K562 (cell line): Measurements from ENCODE around the gene HOXA9. TPM values are rescaled to one million over a fixed set of nuclear protein-coding genes. Genes with fewer than 3 reads are reported as not detected.

Source experiments
- ATAC-seq: fragments of 200-7000 bp; cut with Tn5 transposase; 3 replicates; pipeline ENCODE4 v1.9.1; 2020; ENCODE audit warnings: moderate library complexity
- BruUV-seq: library from RNA; stranded (reverse); fragments of 400-500 nt; replicated peaks from 2 replicates; lab custom pipeline; 2021; lab: Mats Ljungman, UMichigan
- CTCF ChIA-PET: fragments of 300-600 bp; formaldehyde crosslinking; extraction: SDS; loops from one replicate; lab custom pipeline; 2021; ENCODE audit warnings: low intra/inter-chr PET ratio; lab: Yijun Ruan, JAX
- POLR2A ChIA-PET: fragments of 300-600, 350-650 bp; sonication (Branson Sonifier 250); formaldehyde crosslinking; extraction: SDS; loops from one replicate; lab custom pipeline; 2021; ENCODE audit warnings: antibody characterized with exemption, inconsistent platforms; lab: Yijun Ruan, JAX
- DNase-seq, 4 experiments: peaks; one replicate each; pipeline versions ENCODE4 v3.0.0 to v3.0.0-alpha.2; 2011 to 2018; ENCODE audit warnings: low spot score in 3 of 4, mixed read lengths in 3 of 4; ENCODE audit errors: extremely low read depth in 1 of 4
- FAIRE-seq: peaks from 2 replicates; lab custom pipeline; 2011; peaks lifted over from hg19 to GRCh38; lab: Jason Lieb, UNC
- H2AFZ ChIP-seq: 2 replicates; pipeline ENCODE4 v1.6.0; 2011; ENCODE audit warnings: low read depth, low read length, control low read depth, inconsistent platforms
- H3K27ac ChIP-seq: fragments of 200-600 bp; 3 replicates; pipeline ENCODE4 v1.8.0; 2011; ENCODE audit warnings: low read depth, mild to moderate bottlenecking, control low read depth, inconsistent platforms, low read length, moderate library complexity, mixed read lengths; ENCODE audit errors: extremely low read depth
- H3K27me3 ChIP-seq, 2 experiments: fragments of 300-600 bp in 1 of 2; 2 replicates in 1 of 2; 3 replicates in 1 of 2; pipeline versions ENCODE4 v1.6.0 to v1.8.0; 2011; ENCODE audit warnings: inconsistent platforms in 2 of 2, low read length in 2 of 2, mild to moderate bottlenecking in 1 of 2, mixed read lengths in 1 of 2, moderate library complexity in 1 of 2; ENCODE audit not compliant: control insufficient read depth in 2 of 2, insufficient read depth in 2 of 2
- H3K36me3 ChIP-seq: fragments of 300-600 bp; 3 replicates; pipeline ENCODE4 v1.8.0; 2011; ENCODE audit warnings: mild to moderate bottlenecking, low read length, inconsistent platforms; ENCODE audit not compliant: control insufficient read depth, insufficient read depth
- H3K4me1 ChIP-seq, 2 experiments: fragments of 200-600 bp in 1 of 2; replicated peaks in 1 of 2; 2 replicates in 1 of 2; 3 replicates in 1 of 2; pipeline versions ENCODE4 v1.5.1 to v1.8.0; 2011; ENCODE audit warnings: inconsistent platforms in 2 of 2, low read length in 2 of 2, mild to moderate bottlenecking in 1 of 2, mixed read lengths in 1 of 2, moderate library complexity in 1 of 2; ENCODE audit not compliant: control insufficient read depth in 2 of 2, insufficient read depth in 2 of 2
- H3K4me2 ChIP-seq: 2 replicates; pipeline ENCODE4 v1.6.1; 2011; ENCODE audit warnings: low read length, control low read depth, inconsistent platforms, mixed read lengths; ENCODE audit not compliant: insufficient read depth
- H3K4me3 ChIP-seq: fragments of 200-600 bp; sonication (generic), shearing (Covaris generic); 2 replicates; pipeline ENCODE4 v1.5.1; 2016; ENCODE audit warnings: control low read depth, inconsistent platforms
- H3K79me2 ChIP-seq: fragments of 200-600 bp; 3 replicates; pipeline ENCODE4 v1.8.0; 2011; ENCODE audit warnings: low read length, inconsistent platforms; ENCODE audit not compliant: control insufficient read depth, insufficient read depth
- H3K9ac ChIP-seq, 2 experiments: 2 replicates each; pipeline versions ENCODE4 v1.6.0 to v1.6.1; 2011; ENCODE audit warnings: low read depth in 2 of 2, low read length in 2 of 2, control low read depth in 1 of 2, inconsistent platforms in 1 of 2, mild to moderate bottlenecking in 1 of 2, mixed read lengths in 1 of 2; ENCODE audit not compliant: insufficient read depth in 1 of 2
- H3K9me1 ChIP-seq: one replicate; pipeline ENCODE4 v1.6.0; 2011; ENCODE audit warnings: inconsistent platforms, mild to moderate bottlenecking, low read length, moderate library complexity; ENCODE audit not compliant: control insufficient read depth, insufficient read depth
- H3K9me3 ChIP-seq: replicated peaks from 2 replicates; pipeline ENCODE4 v1.5.1; 2011; ENCODE audit warnings: low read depth, low read length, inconsistent platforms; ENCODE audit not compliant: control insufficient read depth, insufficient read depth
- H4K20me1 ChIP-seq: replicated peaks from 2 replicates; pipeline ENCODE4 v1.6.1; 2011; ENCODE audit warnings: low read length, inconsistent platforms, mixed read lengths; ENCODE audit not compliant: control insufficient read depth, insufficient read depth
- ADNP ChIP-seq: fragments of 200-800 bp; sonication (Bioruptor generic); IDR thresholded peaks from 2 replicates; pipeline ENCODE4 v1.6.1; 2016; ENCODE audit warnings: missing genetic modification characterization, missing compliant biosample characterization
- CREM ChIP-seq: IDR thresholded peaks from 2 replicates; pipeline ENCODE4 v1.6.1; 2014; ENCODE audit warnings: antibody characterized with exemption, low read depth
- CXXC5 ChIP-seq: fragments of 250-450 bp; sonication (Bioruptor Pico); IDR thresholded peaks from 2 replicates; pipeline ENCODE4 v1.8.0; 2022; ENCODE audit warnings: inconsistent platforms, mild to moderate bottlenecking, moderate library complexity
- HNRNPLL ChIP-seq: fragments of 200-400 bp; formaldehyde crosslinking; IDR thresholded peaks from 2 replicates; pipeline ENCODE4 v1.6.1; 2017; ENCODE audit warnings: low read length, low read depth, mild to moderate bottlenecking; ENCODE audit not compliant: poor library complexity, severe bottlenecking
- MAZ ChIP-seq, 2 experiments: fragments of 450-650 bp in 1 of 2; sonication (generic) in 1 of 2; formaldehyde crosslinking; IDR thresholded peaks in 1 of 2; conservative IDR thresholded peaks in 1 of 2; 2 replicates each; pipeline versions ENCODE4 v1.4.0 to v1.5.0; 2020; ENCODE audit warnings: mild to moderate bottlenecking in 1 of 2, missing genetic modification reagents in 1 of 2
- MEIS2 ChIP-seq: fragments of 450-650 bp; IDR thresholded peaks from 2 replicates; pipeline ENCODE4 v1.6.1; 2014; ENCODE audit warnings: mild to moderate bottlenecking; ENCODE audit not compliant: partially characterized antibody
- PRMT5 ChIP-seq: sonication (generic); formaldehyde crosslinking; IDR thresholded peaks from 2 replicates; pipeline ENCODE4 v1.5.0; 2020; ENCODE audit warnings: missing genetic modification reagents
- SMAD4 ChIP-seq: fragments of 250-450 bp; sonication (Bioruptor Pico); conservative IDR thresholded peaks from 2 replicates; pipeline ENCODE4 v1.8.0; 2021; ENCODE audit warnings: inconsistent platforms, mild to moderate bottlenecking, moderate library complexity
- SMC3 ChIP-seq: conservative IDR thresholded peaks from 2 replicates; pipeline ENCODE4 v1.6.1; 2011; ENCODE audit warnings: low read depth, low read length, improper control_type of control experiment; ENCODE audit not compliant: insufficient read depth
- XRCC5 ChIP-seq: fragments of 200-400 bp; formaldehyde crosslinking; IDR thresholded peaks from 2 replicates; pipeline ENCODE4 v1.6.1; 2017; ENCODE audit warnings: low read depth, mild to moderate bottlenecking, low read length
- ZNF143 ChIP-seq: sonication (generic); formaldehyde crosslinking; IDR thresholded peaks from 2 replicates; pipeline ENCODE4 v1.9.0; 2022; ENCODE audit warnings: mild to moderate bottlenecking, missing genetic modification reagents
- WGBS: fragments of 100-300 bp; shearing (Covaris generic); methylation state at CpG from one replicate; pipeline ENCODE4 v1.1.6; 2016; ENCODE audit warnings: low coverage, mixed read lengths; ENCODE audit not compliant: insufficient coverage; ENCODE audit errors: missing lambda C conversion rate; 5-methylcytosine and 5-hydroxymethylcytosine counted together
- in situ Hi-C: fragments of 300-500 bp; cut with MboI; formaldehyde crosslinking; loops from 4 replicates; pipeline ENCODE4 v1.15.0; 2018; ENCODE audit warnings: inconsistent platforms, mixed read lengths
- intact Hi-C: fragments of 100-400 bp; cut with micrococcal nuclease; formaldehyde crosslinking; loops from 2 replicates; pipeline ENCODE4 v1.14.2; 2022
- polyA plus RNA-seq, 8 experiments: library from polyadenylated mRNA; depleted of rRNA in 4 of 8; stranded (reverse) in 5 of 8; unstranded in 3 of 8; fragments of >200 nt; fragmentation: Nextera tagmentation in 2 of 8; fragmentation: Illumina TruSeq in 1 of 8; extraction: Ambion mirVana in 2 of 8; extraction: Trizol in 1 of 8; gene quantifications; 2 replicates each; pipeline versions ENCODE4 v1.2.1 to v1.2.3, GENCODE V29; 2011 to 2014; ENCODE audit warnings: inconsistent platforms in 1 of 8, missing spikeins in 1 of 8
- total RNA-seq, 7 experiments: library from RNA; depleted of rRNA in 6 of 7; stranded (reverse); fragments of >200 nt in 6 of 7; fragmentation: Illumina TruSeq in 2 of 7; extraction: Trizol in 2 of 7; gene quantifications; 2 replicates each; pipeline versions ENCODE4 v1.2.1 to v1.2.3, GENCODE V29; 2011 to 2021; ENCODE audit warnings: low replicate concordance in 1 of 7
- TF ChIP-seq, protein P1 (sequence below): fragments of 450-650 bp; IDR thresholded peaks from 2 replicates; pipeline ENCODE4 v1.6.1; 2016
- TF ChIP-seq, protein P2 (sequence below), 3 experiments: IDR thresholded peaks in 2 of 3; conservative IDR thresholded peaks in 1 of 3; 2 replicates each; pipeline ENCODE4 v1.5.1; 2011 to 2012; ENCODE audit warnings: low read length in 3 of 3, mild to moderate bottlenecking in 3 of 3, control low read depth in 2 of 3, improper control_type of control experiment in 1 of 3, inconsistent platforms in 1 of 3, low read depth in 1 of 3, mixed read lengths in 1 of 3, moderate library complexity in 1 of 3; ENCODE audit not compliant: insufficient read depth in 2 of 3
- TF ChIP-seq, protein P3 (sequence below): fragments of 250-450 bp; sonication (Bioruptor Pico); IDR thresholded peaks from 2 replicates; pipeline ENCODE4 v1.8.0; 2022; ENCODE audit warnings: inconsistent platforms

The HOXA9 gene
- total and polyA plus RNA-seq, 9 of the 15 experiments (the other 6 are each of a cell fraction or from before 2014, with no cell fraction given) = not detected

DNA sequence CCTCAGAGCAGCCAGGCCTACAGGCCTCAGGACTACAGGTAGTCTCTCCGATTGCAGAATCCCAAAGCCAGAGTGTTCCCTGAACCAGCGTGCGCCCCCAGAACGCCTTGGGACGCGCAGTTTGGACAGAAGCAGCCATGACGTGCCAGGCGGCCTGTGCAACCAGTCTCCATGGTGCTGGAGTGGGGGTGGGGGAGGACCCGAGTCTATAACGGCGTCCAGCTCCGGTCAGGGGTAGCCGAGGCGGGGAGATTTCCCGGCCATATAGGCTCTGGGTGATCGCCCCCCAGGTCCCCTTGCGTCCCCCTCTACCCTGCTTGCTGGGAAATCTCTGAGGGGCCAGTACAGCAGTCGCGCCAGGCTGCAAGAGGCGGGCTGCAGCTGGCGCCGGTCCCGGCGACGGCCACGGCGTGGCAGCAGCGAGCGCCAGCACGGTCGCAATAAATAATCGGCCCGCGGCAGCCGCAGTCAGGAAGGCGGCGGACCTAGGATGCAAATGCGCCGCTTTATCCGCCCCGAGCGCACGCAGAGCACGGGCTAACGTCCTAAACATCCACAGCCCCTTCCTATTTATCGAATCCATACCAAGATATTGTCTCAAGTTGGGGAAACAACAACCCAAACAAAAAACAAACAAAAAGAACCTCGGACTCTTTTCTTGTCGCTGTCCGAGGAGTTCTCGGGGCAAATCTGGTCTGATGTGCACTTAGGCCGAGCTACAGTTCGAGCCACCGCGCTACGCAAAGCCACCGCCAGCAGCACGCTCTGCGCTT is 14.6 kb downstream of the HOXA9 start:
- BruUV-seq = no TSS peak
- WGBS = 7% methylated on average over 50 of the region's 58 CpGs
- no peak overlapping the region for H3K4me3 ChIP-seq
- DNase-seq (peak; percentile 54 to 80 (median 75)), ATAC-seq (peak; percentile 96), FAIRE-seq (no peak)
- H2AFZ ChIP-seq = no peak overlapping the region
- H3K36me3 ChIP-seq = no peaks in the 10 kb centered on the region
- in situ Hi-C loops (loop anchor here (25.0 kb wide), 3 partner anchors 638 to 1263 kb away; no protein-coding TSS in a partner anchor), intact Hi-C loops (no loop called here)
- H3K27ac ChIP-seq = no peak overlapping the region
- no peaks in the 10 kb centered on the region for H3K79me2 ChIP-seq
- ChIA-PET POLR2A (interaction anchor here (1.0 kb wide), 1 partner anchor 11 kb away, joined by 5 read pairs; no protein-coding TSS in a partner anchor), CTCF (interaction anchor here (0.6 to 1.0 kb wide), 2 partner anchors 16 to 773 kb away, joined by 3 read pairs; no protein-coding TSS in a partner anchor)
- H3K4me2 ChIP-seq = no peak overlapping the region; the same call in 1 of the 2 replicates
- H3K4me1 ChIP-seq = peaks cover 0 to 16% of the 10 kb centered on the region in 2 experiments; a peak in 2 of 5 replicates
- no peaks in the 10 kb centered on the region for H3K9me1 ChIP-seq
- peaks cover 53 to 91% of the 10 kb centered on the region in 2 experiments for H3K27me3 ChIP-seq
- H4K20me1 ChIP-seq = no peaks in the 10 kb centered on the region
- H3K9me3 ChIP-seq = no peaks in the 10 kb centered on the region
- H3K9ac ChIP-seq = no peak overlapping the region
- TF ChIP-seq XRCC5 = 0 out of 2 replicates have a peak, but pooled peaks have one; percentile 49
- TF ChIP-seq, protein P1, sequence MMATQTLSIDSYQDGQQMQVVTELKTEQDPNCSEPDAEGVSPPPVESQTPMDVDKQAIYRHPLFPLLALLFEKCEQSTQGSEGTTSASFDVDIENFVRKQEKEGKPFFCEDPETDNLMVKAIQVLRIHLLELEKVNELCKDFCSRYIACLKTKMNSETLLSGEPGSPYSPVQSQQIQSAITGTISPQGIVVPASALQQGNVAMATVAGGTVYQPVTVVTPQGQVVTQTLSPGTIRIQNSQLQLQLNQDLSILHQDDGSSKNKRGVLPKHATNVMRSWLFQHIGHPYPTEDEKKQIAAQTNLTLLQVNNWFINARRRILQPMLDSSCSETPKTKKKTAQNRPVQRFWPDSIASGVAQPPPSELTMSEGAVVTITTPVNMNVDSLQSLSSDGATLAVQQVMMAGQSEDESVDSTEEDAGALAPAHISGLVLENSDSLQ = peak; percentile 90
- TF ChIP-seq CXXC5 (CRISPR knock-in tag) = 0 out of 2 replicates have a peak, but pooled peaks have one; percentile 27
- TF ChIP-seq ADNP (tag) = no peak
- 0 out of 2 replicates have a peak, but pooled peaks have one; percentile 24 for TF ChIP-seq CREM
- TF ChIP-seq, protein P2, sequence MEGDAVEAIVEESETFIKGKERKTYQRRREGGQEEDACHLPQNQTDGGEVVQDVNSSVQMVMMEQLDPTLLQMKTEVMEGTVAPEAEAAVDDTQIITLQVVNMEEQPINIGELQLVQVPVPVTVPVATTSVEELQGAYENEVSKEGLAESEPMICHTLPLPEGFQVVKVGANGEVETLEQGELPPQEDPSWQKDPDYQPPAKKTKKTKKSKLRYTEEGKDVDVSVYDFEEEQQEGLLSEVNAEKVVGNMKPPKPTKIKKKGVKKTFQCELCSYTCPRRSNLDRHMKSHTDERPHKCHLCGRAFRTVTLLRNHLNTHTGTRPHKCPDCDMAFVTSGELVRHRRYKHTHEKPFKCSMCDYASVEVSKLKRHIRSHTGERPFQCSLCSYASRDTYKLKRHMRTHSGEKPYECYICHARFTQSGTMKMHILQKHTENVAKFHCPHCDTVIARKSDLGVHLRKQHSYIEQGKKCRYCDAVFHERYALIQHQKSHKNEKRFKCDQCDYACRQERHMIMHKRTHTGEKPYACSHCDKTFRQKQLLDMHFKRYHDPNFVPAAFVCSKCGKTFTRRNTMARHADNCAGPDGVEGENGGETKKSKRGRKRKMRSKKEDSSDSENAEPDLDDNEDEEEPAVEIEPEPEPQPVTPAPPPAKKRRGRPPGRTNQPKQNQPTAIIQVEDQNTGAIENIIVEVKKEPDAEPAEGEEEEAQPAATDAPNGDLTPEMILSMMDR (IDR thresholded peaks at IDR 0.05 in 2 of 3, conservative IDR thresholded peaks at IDR 0.05 in 1 of 3; ENCODE audit: insufficient read depth in 2 of 3, low read depth in 1 of 3, low read length in 3 of 3) = peak; percentile 64 to 82 (median 72)
- TF ChIP-seq PRMT5 (CRISPR knock-in tag) = no peak
- TF ChIP-seq, protein P3, sequence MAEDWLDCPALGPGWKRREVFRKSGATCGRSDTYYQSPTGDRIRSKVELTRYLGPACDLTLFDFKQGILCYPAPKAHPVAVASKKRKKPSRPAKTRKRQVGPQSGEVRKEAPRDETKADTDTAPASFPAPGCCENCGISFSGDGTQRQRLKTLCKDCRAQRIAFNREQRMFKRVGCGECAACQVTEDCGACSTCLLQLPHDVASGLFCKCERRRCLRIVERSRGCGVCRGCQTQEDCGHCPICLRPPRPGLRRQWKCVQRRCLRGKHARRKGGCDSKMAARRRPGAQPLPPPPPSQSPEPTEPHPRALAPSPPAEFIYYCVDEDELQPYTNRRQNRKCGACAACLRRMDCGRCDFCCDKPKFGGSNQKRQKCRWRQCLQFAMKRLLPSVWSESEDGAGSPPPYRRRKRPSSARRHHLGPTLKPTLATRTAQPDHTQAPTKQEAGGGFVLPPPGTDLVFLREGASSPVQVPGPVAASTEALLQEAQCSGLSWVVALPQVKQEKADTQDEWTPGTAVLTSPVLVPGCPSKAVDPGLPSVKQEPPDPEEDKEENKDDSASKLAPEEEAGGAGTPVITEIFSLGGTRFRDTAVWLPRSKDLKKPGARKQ (CRISPR knock-in tag) = peak; percentile 87; the same call in 1 of the 2 replicates
- 0 out of 2 replicates have a peak, but pooled peaks have one; percentile 20 for TF ChIP-seq SMAD4
- TF ChIP-seq SMC3 = peak; percentile 57; the same call in 1 of the 2 replicates
- TF ChIP-seq ZNF143 (CRISPR knock-in tag) = no peak
- 0 out of 4 replicates have a peak, but pooled peaks of 1 of the 2 experiments have one; percentile 21 for TF ChIP-seq MAZ (CRISPR knock-in tag; conservative IDR thresholded peaks at IDR 0.05 in 1 of 2, IDR thresholded peaks at IDR 0.05 in 1 of 2)
- peak; percentile 58 for TF ChIP-seq HNRNPLL
- TF ChIP-seq MEIS2 = peak; percentile 92
